GM23338 (cell line): Measurements from ENCODE around the gene PPM1E. TPM values are rescaled to one million over a fixed set of nuclear protein-coding genes. Genes with fewer than 3 reads are reported as not detected.

Experiments used
- ATAC-seq: fragments of 200-7000 bp; cut with Tn5 transposase; 3 replicates; pipeline ENCODE4 v1.9.1; 2020
- DNase-seq: peaks from one replicate; pipeline ENCODE4 v3.0.0-alpha.2; 2015; ENCODE audit warnings: low spot score
- H2AFZ ChIP-seq: fragments of 200-600 bp; sonication (generic); 2 replicates; pipeline ENCODE4 v1.8.0; 2016; ENCODE audit warnings: antibody characterized with exemption, mild to moderate bottlenecking, moderate library complexity
- H3F3A ChIP-seq: fragments of 200-600 bp; sonication (generic); replicated peaks from 2 replicates; pipeline ENCODE4 v1.8.0; 2017; ENCODE audit warnings: antibody characterized with exemption, mixed run types, low read depth
- H3K27ac ChIP-seq: fragments of 200-600 bp; sonication (generic); 2 replicates; pipeline ENCODE4 v1.6.1; 2016; ENCODE audit warnings: low read depth
- H3K27me3 ChIP-seq: fragments of 200-600 bp; sonication (generic); 2 replicates; pipeline ENCODE4 v1.8.0; 2016; ENCODE audit warnings: mild to moderate bottlenecking, mixed run types, moderate library complexity; ENCODE audit not compliant: insufficient read depth
- H3K36me3 ChIP-seq: fragments of 200-600 bp; sonication (generic); 2 replicates; pipeline ENCODE4 v1.8.0; 2016; ENCODE audit warnings: mild to moderate bottlenecking; ENCODE audit not compliant: insufficient read depth
- H3K4me1 ChIP-seq: fragments of 200-600 bp; sonication (generic); 2 replicates; pipeline ENCODE4 v1.8.0; 2016; ENCODE audit warnings: mild to moderate bottlenecking, moderate library complexity; ENCODE audit not compliant: insufficient read depth
- H3K4me2 ChIP-seq: fragments of 200-600 bp; sonication (generic); 2 replicates; pipeline ENCODE4 v1.7.1; 2017; ENCODE audit warnings: mixed run types
- H3K4me3 ChIP-seq: fragments of 200-600 bp; sonication (generic); 2 replicates; pipeline ENCODE4 v1.6.1; 2016; ENCODE audit warnings: mixed run types
- H3K79me2 ChIP-seq: fragments of 200-600 bp; sonication (generic); replicated peaks from 2 replicates; pipeline ENCODE4 v1.8.0; 2017; ENCODE audit warnings: mild to moderate bottlenecking; ENCODE audit not compliant: insufficient read depth
- H3K9me2 ChIP-seq: fragments of 200-600 bp; sonication (generic); 2 replicates; pipeline ENCODE4 v1.8.0; 2017; ENCODE audit not compliant: insufficient read depth
- H4K20me1 ChIP-seq: fragments of 200-600 bp; sonication (generic); replicated peaks from 2 replicates; pipeline ENCODE4 v1.8.0; 2017; ENCODE audit warnings: mild to moderate bottlenecking; ENCODE audit not compliant: insufficient read depth
- H3K27ac Mint-ChIP-seq: 2 replicates; pipeline ENCODE4 v1.8.0; 2020; ENCODE audit warnings: inconsistent platforms, mild to moderate bottlenecking, moderate library complexity, mixed read lengths
- H3K27me3 Mint-ChIP-seq: 3 replicates; pipeline ENCODE4 v1.8.0; 2022; ENCODE audit warnings: low read depth, mild to moderate bottlenecking, moderate library complexity, mixed read lengths, inconsistent platforms; ENCODE audit not compliant: insufficient read depth, poor library complexity
- H3K36me3 Mint-ChIP-seq: 3 replicates; pipeline ENCODE4 v1.8.0; 2021; ENCODE audit warnings: low read depth, mild to moderate bottlenecking, inconsistent platforms, moderate library complexity, mixed read lengths
- H3K4me1 Mint-ChIP-seq: 3 replicates; pipeline ENCODE4 v1.8.0; 2020; ENCODE audit warnings: mild to moderate bottlenecking, inconsistent platforms, mixed read lengths
- H3K4me3 Mint-ChIP-seq: 3 replicates; pipeline ENCODE4 v1.8.0; 2021; ENCODE audit warnings: moderate library complexity, mild to moderate bottlenecking, inconsistent platforms, mixed read lengths
- H3K9me3 Mint-ChIP-seq: 3 replicates; pipeline ENCODE4 v1.8.0; 2020; ENCODE audit warnings: moderate library complexity, mild to moderate bottlenecking, inconsistent platforms, mixed read lengths
- CREB1 ChIP-seq: fragments of 250-450 bp; sonication (Bioruptor Pico); IDR thresholded peaks from 2 replicates; pipeline ENCODE4 v1.5.0; 2020; ENCODE audit warnings: low read depth, mild to moderate bottlenecking, moderate library complexity
- CTCF ChIP-seq, 2 experiments: fragments of 200-600 bp in 1 of 2; sonication (generic) in 1 of 2; conservative IDR thresholded peaks; 2 replicates each; pipeline versions ENCODE4 v1.5.1 to v1.6.1; 2016 to 2017; ENCODE audit warnings: antibody characterized with exemption in 2 of 2, low read depth in 2 of 2, mild to moderate bottlenecking in 2 of 2, moderate library complexity in 1 of 2
- ETS1 ChIP-seq: IDR thresholded peaks from 2 replicates; pipeline ENCODE4 v1.6.1; 2016; ENCODE audit warnings: antibody characterized with exemption
- EZH2 ChIP-seq: fragments of 200-600 bp; sonication (generic); IDR thresholded peaks from one replicate; pipeline ENCODE4 v1.8.0; 2017; ENCODE audit warnings: antibody characterized with exemption, mild to moderate bottlenecking, low read depth; ENCODE audit not compliant: unreplicated experiment
- EZH2phosphoT487 ChIP-seq: fragments of 200-600 bp; sonication (generic); IDR thresholded peaks from one replicate; pipeline ENCODE4 v1.8.1; 2018; ENCODE audit warnings: antibody characterized with exemption; ENCODE audit not compliant: unreplicated experiment
- JUNB ChIP-seq: IDR thresholded peaks from one replicate; pipeline ENCODE4 v1.6.1; 2016; ENCODE audit warnings: antibody characterized with exemption; ENCODE audit not compliant: unreplicated experiment
- NANOG ChIP-seq: IDR thresholded peaks from 2 replicates; pipeline ENCODE4 v1.6.1; 2016; ENCODE audit warnings: antibody characterized with exemption, borderline replicate concordance
- POLR2AphosphoS5 ChIP-seq: IDR thresholded peaks from 2 replicates; pipeline ENCODE4 v1.6.1; 2016; ENCODE audit warnings: antibody characterized with exemption, low read depth
- REST ChIP-seq: IDR thresholded peaks from one replicate; pipeline ENCODE4 v1.6.1; 2018; ENCODE audit warnings: antibody characterized with exemption; ENCODE audit not compliant: unreplicated experiment
- STAT1 ChIP-seq: IDR thresholded peaks from one replicate; pipeline ENCODE4 v1.6.1; 2016; ENCODE audit warnings: antibody characterized with exemption; ENCODE audit not compliant: unreplicated experiment
- ZNF114 ChIP-seq: fragments of 250-450 bp; sonication (Bioruptor Pico); IDR thresholded peaks from 2 replicates; pipeline ENCODE4 v1.5.0; 2020; ENCODE audit warnings: mild to moderate bottlenecking, moderate library complexity
- ZNF331 ChIP-seq: fragments of 250-450 bp; sonication (Bioruptor Pico); IDR thresholded peaks from 2 replicates; pipeline ENCODE4 v1.5.0; 2020; ENCODE audit warnings: low read depth, mild to moderate bottlenecking, moderate library complexity
- ZNF462 ChIP-seq: fragments of 250-450 bp; sonication (Bioruptor Pico); IDR thresholded peaks from 2 replicates; pipeline ENCODE4 v1.5.0; 2020; ENCODE audit warnings: mild to moderate bottlenecking, moderate library complexity
- polyA plus RNA-seq: library from polyadenylated mRNA; unstranded; fragments of >200 nt; fragmentation: Nextera tagmentation; extraction: Ambion mirVana; gene quantifications from 2 replicates; pipeline ENCODE4 v1.2.1, GENCODE V29; 2016
- total RNA-seq: library from RNA; depleted of rRNA; stranded (reverse); fragments of >200 nt; shearing (Covaris generic); gene quantifications from 2 replicates; pipeline ENCODE4 v1.2.3, GENCODE V29; 2014

PPM1E gene
- total and polyA plus RNA-seq, 2 experiments from 2014 or later: 2.1 to 13.8 TPM

- no peak for TF ChIP-seq ETS1
- TF ChIP-seq EZH2: no peak
- no peak for TF ChIP-seq ZNF114 (CRISPR knock-in tag)
- no peak for TF ChIP-seq STAT1
- TF ChIP-seq CREB1: no peak
Measured at GRCh38 chr17:58884161-58884560, 128.5 kb downstream of the PPM1E start (continued).

GRCh38 chr17:58886514-58886913, 130.9 kb downstream of the PPM1E start:
- ATAC-seq (no peak), DNase-seq (no peak)
- H3K4me1 ChIP-seq: no peaks in the 10 kb centered on the region
- no peak overlapping the region for H3K4me3 ChIP-seq
- H3K79me2 ChIP-seq: no peaks in the 10 kb centered on the region
- no peaks in the 10 kb centered on the region for H4K20me1 ChIP-seq
- no peaks in the 10 kb centered on the region for H3K36me3 Mint-ChIP-seq
- no peak overlapping the region for H3K27ac ChIP-seq
- H3K4me2 ChIP-seq: no peak overlapping the region
- no peak overlapping the region for H3K4me3 Mint-ChIP-seq
- H2AFZ ChIP-seq: no peak overlapping the region
- H3F3A ChIP-seq: no peaks in the 10 kb centered on the region
- H3K27me3 Mint-ChIP-seq: peaks cover 2% of the 10 kb centered on the region
- H3K9me3 Mint-ChIP-seq: peaks cover 4% of the 10 kb centered on the region; the same call in 2 of the 3 replicates
- no peaks in the 10 kb centered on the region for H3K4me1 Mint-ChIP-seq
- no peaks in the 10 kb centered on the region for H3K36me3 ChIP-seq
- no peaks in the 10 kb centered on the region for H3K9me2 ChIP-seq
- H3K27me3 ChIP-seq: no peaks in the 10 kb centered on the region
- no peak overlapping the region for H3K27ac Mint-ChIP-seq
- TF ChIP-seq REST (no peak), CTCF (conservative IDR thresholded peaks at IDR 0.05; ENCODE audit: low read depth in 2 of 2) (no peak), ZNF331 (CRISPR knock-in tag) (no peak), NANOG (no peak), JUNB (no peak), STAT1 (no peak), EZH2 (no peak), ZNF114 (CRISPR knock-in tag) (no peak), POLR2AphosphoS5 (no peak), EZH2phosphoT487 (no peak), CREB1 (no peak), ZNF462 (CRISPR knock-in tag) (no peak)
